ENCODE measurements around the gene FZD2. TPM values are rescaled to one million over a fixed set of nuclear protein-coding genes. Genes with fewer than 3 reads are reported as not detected.

The FZD2 gene
- polyA plus RNA-seq, 2 of the 4 experiments (the other 2 are of a cell fraction), result 25.8 to 54.9 TPM

- no peak for TF ChIP-seq POLR2AphosphoS2 (conservative IDR thresholded peaks at IDR 0.05; ENCODE audit: low read length)
- no peak for TF ChIP-seq HEYL (CRISPR knock-in tag; IDR thresholded peaks at IDR 0.05)
- TF ChIP-seq MAFK (IDR thresholded peaks at IDR 0.05; ENCODE audit: partially characterized antibody), result no peak
- TF ChIP-seq, protein P1, sequence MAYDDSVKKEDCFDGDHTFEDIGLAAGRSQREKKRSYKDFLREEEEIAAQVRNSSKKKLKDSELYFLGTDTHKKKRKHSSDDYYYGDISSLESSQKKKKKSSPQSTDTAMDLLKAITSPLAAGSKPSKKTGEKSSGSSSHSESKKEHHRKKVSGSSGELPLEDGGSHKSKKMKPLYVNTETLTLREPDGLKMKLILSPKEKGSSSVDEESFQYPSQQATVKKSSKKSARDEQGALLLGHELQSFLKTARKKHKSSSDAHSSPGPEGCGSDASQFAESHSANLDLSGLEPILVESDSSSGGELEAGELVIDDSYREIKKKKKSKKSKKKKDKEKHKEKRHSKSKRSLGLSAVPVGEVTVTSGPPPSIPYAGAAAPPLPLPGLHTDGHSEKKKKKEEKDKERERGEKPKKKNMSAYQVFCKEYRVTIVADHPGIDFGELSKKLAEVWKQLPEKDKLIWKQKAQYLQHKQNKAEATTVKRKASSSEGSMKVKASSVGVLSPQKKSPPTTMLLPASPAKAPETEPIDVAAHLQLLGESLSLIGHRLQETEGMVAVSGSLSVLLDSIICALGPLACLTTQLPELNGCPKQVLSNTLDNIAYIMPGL (CRISPR knock-in tag; IDR thresholded peaks at IDR 0.05; ENCODE audit: borderline replicate concordance), result no peak
- no peak for TF ChIP-seq GATA3 (IDR thresholded peaks at IDR 0.05; ENCODE audit: borderline replicate concordance)
- no peak for TF ChIP-seq KDM5A (IDR thresholded peaks at IDR 0.05)
These were observed 11.9 kb downstream of the FZD2 start (continued) for GRCh38 chr17:44568945-44569858.

DNA sequence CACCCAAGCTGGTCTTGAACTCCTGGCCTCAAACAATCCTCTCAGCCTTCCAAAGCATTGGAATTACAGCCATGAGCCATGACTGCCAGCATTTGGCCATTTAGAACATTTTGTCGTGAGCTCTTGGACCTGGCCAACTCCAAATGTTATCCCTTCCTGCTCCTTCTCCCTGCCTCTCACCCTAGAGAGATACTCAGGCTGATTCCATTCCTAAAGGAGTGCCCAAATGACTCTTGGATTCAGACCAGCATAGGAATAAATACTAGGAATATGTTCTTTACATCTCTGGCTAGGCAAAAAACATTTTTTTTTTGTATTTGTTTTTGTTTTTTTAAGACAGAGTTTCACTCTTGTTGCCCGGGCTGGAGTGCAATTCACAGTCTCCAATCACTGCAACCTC, 15.5 kb downstream of the FZD2 start:
- WGBS (ENCODE audit: missing lambda C conversion rate), result 95% methylated on average over 2 of the region's 2 CpGs
- CTCF ChIA-PET, result interaction anchor here (1.1 to 2.8 kb wide), 4 partner anchors 9 to 54 kb away, joined by 3 to 15 read pairs (median 6); no protein-coding TSS in a partner anchor

GRCh38 chr17:44575403-44575802, 18.1 kb downstream of the FZD2 start:
- ChIA-PET POLR2A (no interaction called here), CTCF (interaction anchor here (0.6 to 4.4 kb wide), 8 partner anchors 8 to 572 kb away, joined by 3 to 30 read pairs (median 3); no protein-coding TSS in a partner anchor)
- Histone ChIP-seq H3K27ac (no peak overlapping the region), H3K9me3 (no peaks in the 10 kb centered on the region), H3K4me2 (no peak overlapping the region), H3K4me3 (no peak overlapping the region), H3K4me1 (no peaks in the 10 kb centered on the region)
- DNase-seq (ENCODE audit: low read depth in 1 of 2, low spot score in 1 of 2), result no peak
- TF ChIP-seq ZFP36 (IDR thresholded peaks at IDR 0.05; ENCODE audit: borderline replicate concordance, partially characterized antibody), result no peak
- no peak for TF ChIP-seq POLR2A (IDR thresholded peaks at IDR 0.05; ENCODE audit: low read length)
- no peak for TF ChIP-seq JUNB (IDR thresholded peaks at IDR 0.05)
- TF ChIP-seq HOXB5 (CRISPR knock-in tag; IDR thresholded peaks at IDR 0.05), result no peak
- no peak for TF ChIP-seq E2F6 (IDR thresholded peaks at IDR 0.05; ENCODE audit: borderline replicate concordance, low read depth)
- TF ChIP-seq BHLHE40 (IDR thresholded peaks at IDR 0.05; ENCODE audit: low read depth, low read length), result no peak
- no peak for TF ChIP-seq SREBF2 (IDR thresholded peaks at IDR 0.05)
- no peak for TF ChIP-seq EHMT2 (IDR thresholded peaks at IDR 0.05; ENCODE audit: low read depth)
- TF ChIP-seq ZC3H11A (IDR thresholded peaks at IDR 0.05), result no peak
- TF ChIP-seq, protein P2, sequence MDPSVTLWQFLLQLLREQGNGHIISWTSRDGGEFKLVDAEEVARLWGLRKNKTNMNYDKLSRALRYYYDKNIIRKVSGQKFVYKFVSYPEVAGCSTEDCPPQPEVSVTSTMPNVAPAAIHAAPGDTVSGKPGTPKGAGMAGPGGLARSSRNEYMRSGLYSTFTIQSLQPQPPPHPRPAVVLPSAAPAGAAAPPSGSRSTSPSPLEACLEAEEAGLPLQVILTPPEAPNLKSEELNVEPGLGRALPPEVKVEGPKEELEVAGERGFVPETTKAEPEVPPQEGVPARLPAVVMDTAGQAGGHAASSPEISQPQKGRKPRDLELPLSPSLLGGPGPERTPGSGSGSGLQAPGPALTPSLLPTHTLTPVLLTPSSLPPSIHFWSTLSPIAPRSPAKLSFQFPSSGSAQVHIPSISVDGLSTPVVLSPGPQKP (IDR thresholded peaks at IDR 0.05; ENCODE audit: low read depth, low read length), result no peak
- no peak for TF ChIP-seq USF2 (IDR thresholded peaks at IDR 0.05)
- no peak for TF ChIP-seq CEBPB (IDR thresholded peaks at IDR 0.05)
- no peak for TF ChIP-seq HOXA7 (CRISPR knock-in tag; IDR thresholded peaks at IDR 0.05)
- no peak for TF ChIP-seq FOSL2 (IDR thresholded peaks at IDR 0.05)
- TF ChIP-seq FOSL2 (CRISPR knock-in tag; IDR thresholded peaks at IDR 0.05), result no peak
- TF ChIP-seq MAZ (IDR thresholded peaks at IDR 0.05; ENCODE audit: borderline replicate concordance, low read depth, low read length), result no peak
- TF ChIP-seq HDAC2 (IDR thresholded peaks at IDR 0.05), result no peak
- no peak for TF ChIP-seq PBX3 (IDR thresholded peaks at IDR 0.05)
- TF ChIP-seq MAX (IDR thresholded peaks at IDR 0.05), result no peak
- TF ChIP-seq HES2 (IDR thresholded peaks at IDR 0.05), result no peak
- 0 out of 6 replicates have a peak, but pooled peaks of 1 of the 2 experiments have one; percentile 32 for ATAC-seq
- WGBS (ENCODE audit: missing lambda C conversion rate), result 50% methylated on average over 2 of the region's 2 CpGs
- FAIRE-seq, result peak; percentile 68

More for the DNA sequence above, 15.5 kb downstream of the FZD2 start:
- Histone ChIP-seq H3K9me3 (no peaks in the 10 kb centered on the region), H3K4me1 (no peaks in the 10 kb centered on the region), H3K4me3 (no peak overlapping the region), H3K4me2 (no peak overlapping the region), H3K27ac (no peak overlapping the region)
- ATAC-seq, result no peak
- no peak for TF ChIP-seq HOXB13 (CRISPR knock-in tag; IDR thresholded peaks at IDR 0.05; ENCODE audit: low read depth)
- FAIRE-seq, result no peak
- POLR2A ChIA-PET, result no interaction called here
- no peak for DNase-seq (ENCODE audit: low read depth in 1 of 2, low spot score in 1 of 2)

Measured in A549 (cell line).